ENCODE data around the gene KCNJ9. TPM values are rescaled to one million over a fixed set of nuclear protein-coding genes. Genes with fewer than 3 reads are reported as not detected.

The KCNJ9 gene
- total and polyA plus RNA-seq, 5 donors from 2014 or later = 0.05 to 0.25 TPM; not detected in 3

GRCh38 chr1:160114085-160114484 lies 32.7 kb downstream of the KCNJ9 start:
- Histone ChIP-seq H3K27ac (ENCODE audit: insufficient read depth, low read length, poor library complexity, severe bottlenecking) (no peak overlapping the region), H3K4me3 (ENCODE audit: low read depth, low read length) (no peak overlapping the region), H3K4me1 (ENCODE audit: control insufficient read depth, insufficient read depth, low read length, poor library complexity, severe bottlenecking) (no peaks in the 10 kb centered on the region), H3K36me3 (ENCODE audit: control insufficient read depth, insufficient read depth, low read length) (no peaks in the 10 kb centered on the region), H3K9me3 (ENCODE audit: control insufficient read depth in 2 of 2, low read length in 2 of 2) (no peaks in the 10 kb centered on the region), H3K27me3 (ENCODE audit: control insufficient read depth, insufficient read depth, low read length) (no peaks in the 10 kb centered on the region)
- no peak for ATAC-seq (ENCODE audit: low read depth in 2 of 2)
- Mint-ChIP-seq H3K36me3 (no peaks in the 10 kb centered on the region), H3K9me3 (peaks cover 0 to 2% (median 0%) of the 10 kb centered on the region in 7 donors), H3K4me1 (no peaks in the 10 kb centered on the region), H3K27me3 (peaks cover 43% of the 10 kb centered on the region), H3K4me3 (no peak overlapping the region), H3K27ac (no peak overlapping the region)
- no peak for DNase-seq

- no peaks in the 10 kb centered on the region for H3K36me3 Mint-ChIP-seq
- ATAC-seq (ENCODE audit: low read depth in 2 of 2) (no peak), DNase-seq (no peak)
- H3K4me3 ChIP-seq (ENCODE audit: low read depth, low read length) = no peak within 1 kb of the TSS
- H3K9me3 ChIP-seq (ENCODE audit: control insufficient read depth in 2 of 2, low read length in 2 of 2) = no peaks in the 10 kb centered on the region
- peaks cover 43% of the 10 kb centered on the region for H3K27me3 Mint-ChIP-seq
- H3K4me1 Mint-ChIP-seq = no peaks in the 10 kb centered on the region
- H3K4me3 Mint-ChIP-seq = no peak within 1 kb of the TSS
- no peak within 1 kb of the TSS for H3K27ac ChIP-seq (ENCODE audit: insufficient read depth, low read length, poor library complexity, severe bottlenecking)
- no peak within 1 kb of the TSS for H3K27ac Mint-ChIP-seq
- H3K9me3 Mint-ChIP-seq = peaks cover 0 to 2% (median 0%) of the 10 kb centered on the region in 7 donors
- H3K4me1 ChIP-seq (ENCODE audit: control insufficient read depth, insufficient read depth, low read length, poor library complexity, severe bottlenecking) = no peaks in the 10 kb centered on the region
- no peaks in the 10 kb centered on the region for H3K27me3 ChIP-seq (ENCODE audit: control insufficient read depth, insufficient read depth, low read length)
- H3K36me3 ChIP-seq (ENCODE audit: control insufficient read depth, insufficient read depth, low read length) = no peaks in the 10 kb centered on the region
Measured at GRCh38 chr1:160115545-160116282, 34.4 kb downstream of the KCNJ9 start, which contains the start of gene ATP1A2. TSS of gene ATP1A2 (plus strand) at chr1:160115759. CDS start at chr1:160115862, 103 bp downstream.

GRCh38 chr1:160116283-160117147 lies 35.2 kb downstream of the KCNJ9 start:
- H3K27ac ChIP-seq (ENCODE audit: insufficient read depth, low read length, poor library complexity, severe bottlenecking) = no peak overlapping the region
- DNase-seq = no peak
- Mint-ChIP-seq H3K36me3 (no peaks in the 10 kb centered on the region), H3K4me3 (no peak overlapping the region), H3K9me3 (peaks cover 0 to 2% (median 0%) of the 10 kb centered on the region in 7 donors), H3K4me1 (no peaks in the 10 kb centered on the region), H3K27me3 (peaks cover 43% of the 10 kb centered on the region), H3K27ac (no peak overlapping the region)
- H3K4me3 ChIP-seq (ENCODE audit: low read depth, low read length) = no peak overlapping the region
- no peaks in the 10 kb centered on the region for H3K9me3 ChIP-seq (ENCODE audit: control insufficient read depth in 2 of 2, low read length in 2 of 2)
- H3K36me3 ChIP-seq (ENCODE audit: control insufficient read depth, insufficient read depth, low read length) = no peaks in the 10 kb centered on the region
- H3K4me1 ChIP-seq (ENCODE audit: control insufficient read depth, insufficient read depth, low read length, poor library complexity, severe bottlenecking) = no peaks in the 10 kb centered on the region
- no peaks in the 10 kb centered on the region for H3K27me3 ChIP-seq (ENCODE audit: control insufficient read depth, insufficient read depth, low read length)
- no peak for ATAC-seq (ENCODE audit: low read depth in 2 of 2)

- Histone ChIP-seq H3K27ac (ENCODE audit: insufficient read depth, low read length, poor library complexity, severe bottlenecking) (no peak overlapping the region), H3K4me3 (ENCODE audit: low read depth, low read length) (no peak overlapping the region), H3K36me3 (ENCODE audit: control insufficient read depth, insufficient read depth, low read length) (no peaks in the 10 kb centered on the region), H3K27me3 (ENCODE audit: control insufficient read depth, insufficient read depth, low read length) (no peaks in the 10 kb centered on the region), H3K9me3 (ENCODE audit: control insufficient read depth in 2 of 2, low read length in 2 of 2) (no peaks in the 10 kb centered on the region), H3K4me1 (ENCODE audit: control insufficient read depth, insufficient read depth, low read length, poor library complexity, severe bottlenecking) (no peaks in the 10 kb centered on the region)
- peaks cover 42% of the 10 kb centered on the region for H3K27me3 Mint-ChIP-seq
- H3K36me3 Mint-ChIP-seq = no peaks in the 10 kb centered on the region
- H3K9me3 Mint-ChIP-seq = peaks cover 0 to 2% (median 0%) of the 10 kb centered on the region in 7 donors
- no peak overlapping the region for H3K27ac Mint-ChIP-seq
- DNase-seq = no peak
- H3K4me1 Mint-ChIP-seq = no peaks in the 10 kb centered on the region
- H3K4me3 Mint-ChIP-seq = no peak overlapping the region
- no peak for ATAC-seq (ENCODE audit: low read depth in 2 of 2)
Measured at GRCh38 chr1:160117300-160117699, 36.0 kb downstream of the KCNJ9 start.

- H3K4me1 Mint-ChIP-seq = no peaks in the 10 kb centered on the region
- DNase-seq (no peak), ATAC-seq (ENCODE audit: low read depth in 2 of 2) (no peak)
- no peaks in the 10 kb centered on the region for H3K9me3 ChIP-seq (ENCODE audit: control insufficient read depth in 2 of 2, low read length in 2 of 2)
- H3K27ac Mint-ChIP-seq = no peak overlapping the region
- no peaks in the 10 kb centered on the region for H3K27me3 ChIP-seq (ENCODE audit: control insufficient read depth, insufficient read depth, low read length)
- H3K4me1 ChIP-seq (ENCODE audit: control insufficient read depth, insufficient read depth, low read length, poor library complexity, severe bottlenecking) = no peaks in the 10 kb centered on the region
- H3K36me3 Mint-ChIP-seq = no peaks in the 10 kb centered on the region
- H3K4me3 ChIP-seq (ENCODE audit: low read depth, low read length) = no peak overlapping the region
- H3K36me3 ChIP-seq (ENCODE audit: control insufficient read depth, insufficient read depth, low read length) = no peaks in the 10 kb centered on the region
- peaks cover 38% of the 10 kb centered on the region for H3K27me3 Mint-ChIP-seq
- no peak overlapping the region for H3K27ac ChIP-seq (ENCODE audit: insufficient read depth, low read length, poor library complexity, severe bottlenecking)
- peaks cover 0 to 2% (median 0%) of the 10 kb centered on the region in 7 donors for H3K9me3 Mint-ChIP-seq
- no peak overlapping the region for H3K4me3 Mint-ChIP-seq
Measured at GRCh38 chr1:160117709-160118183, 36.4 kb downstream of the KCNJ9 start.

GRCh38 chr1:160118928-160119327 lies 37.6 kb downstream of the KCNJ9 start:
- Mint-ChIP-seq H3K9me3 (peaks cover 0 to 2% (median 0%) of the 10 kb centered on the region in 7 donors), H3K4me3 (no peak overlapping the region), H3K36me3 (no peaks in the 10 kb centered on the region), H3K4me1 (no peaks in the 10 kb centered on the region), H3K27me3 (peaks cover 33% of the 10 kb centered on the region), H3K27ac (no peak overlapping the region)
- ATAC-seq (ENCODE audit: low read depth in 2 of 2) (no peak), DNase-seq (no peak)
- H3K36me3 ChIP-seq (ENCODE audit: control insufficient read depth, insufficient read depth, low read length) = no peaks in the 10 kb centered on the region
- H3K4me3 ChIP-seq (ENCODE audit: low read depth, low read length) = no peak overlapping the region
- H3K27me3 ChIP-seq (ENCODE audit: control insufficient read depth, insufficient read depth, low read length) = no peaks in the 10 kb centered on the region
- H3K27ac ChIP-seq (ENCODE audit: insufficient read depth, low read length, poor library complexity, severe bottlenecking) = no peak overlapping the region
- H3K9me3 ChIP-seq (ENCODE audit: control insufficient read depth in 2 of 2, low read length in 2 of 2) = no peaks in the 10 kb centered on the region
- H3K4me1 ChIP-seq (ENCODE audit: control insufficient read depth, insufficient read depth, low read length, poor library complexity, severe bottlenecking) = no peaks in the 10 kb centered on the region

GRCh38 chr1:160120797-160121196 lies 39.5 kb downstream of the KCNJ9 start:
- peaks cover 0 to 2% (median 0%) of the 10 kb centered on the region in 7 donors for H3K9me3 Mint-ChIP-seq
- no peak for DNase-seq
- H3K36me3 Mint-ChIP-seq = no peaks in the 10 kb centered on the region
- no peak for ATAC-seq (ENCODE audit: low read depth in 2 of 2)
- H3K4me1 Mint-ChIP-seq = no peaks in the 10 kb centered on the region
- no peaks in the 10 kb centered on the region for H3K4me1 ChIP-seq (ENCODE audit: control insufficient read depth, insufficient read depth, low read length, poor library complexity, severe bottlenecking)
- no peak overlapping the region for H3K4me3 Mint-ChIP-seq
- H3K27ac ChIP-seq (ENCODE audit: insufficient read depth, low read length, poor library complexity, severe bottlenecking) = no peak overlapping the region
- H3K9me3 ChIP-seq (ENCODE audit: control insufficient read depth in 2 of 2, low read length in 2 of 2) = no peaks in the 10 kb centered on the region
- H3K36me3 ChIP-seq (ENCODE audit: control insufficient read depth, insufficient read depth, low read length) = no peaks in the 10 kb centered on the region
- H3K27ac Mint-ChIP-seq = no peak overlapping the region
- peaks cover 20% of the 10 kb centered on the region for H3K27me3 Mint-ChIP-seq
- H3K27me3 ChIP-seq (ENCODE audit: control insufficient read depth, insufficient read depth, low read length) = no peaks in the 10 kb centered on the region
- no peak overlapping the region for H3K4me3 ChIP-seq (ENCODE audit: low read depth, low read length)

All from CD4-positive, CD25-positive, alpha-beta regulatory T cell (primary cell).